Central memory CD8-positive, alpha-beta T cell (primary cell): ENCODE measurements around the gene OR6B2.
A peak's percentile ranks its signal among the peaks of the same experiment; 100 is the strongest.

ENCODE experiments used
- ATAC-seq: fragments of 150-1000 bp; cut with Tn5 transposase; replicated peaks from 2 replicates; pipeline ENCODE4 v1.10.0; 2022; ENCODE audit warnings: mild to moderate bottlenecking, moderate FRiP score, moderate number of reproducible peaks; ENCODE audit not compliant: poor library complexity, severe bottlenecking; ENCODE audit errors: extremely low read depth
- DNase-seq, 2 donors: peaks; one replicate each; pipeline ENCODE4 v3.0.0; 2021; ENCODE audit warnings: low spot score in 2 of 2
- H3K27ac Mint-ChIP-seq: one replicate; pipeline ENCODE4 v1.8.0; 2022; ENCODE audit warnings: low read depth, mild to moderate bottlenecking, moderate library complexity, mixed read lengths
- H3K27me3 Mint-ChIP-seq: one replicate; pipeline ENCODE4 v1.8.0; 2022; ENCODE audit warnings: mixed read lengths
- H3K36me3 Mint-ChIP-seq: one replicate; pipeline ENCODE4 v1.8.0; 2022; ENCODE audit warnings: mild to moderate bottlenecking, moderate library complexity, mixed read lengths; ENCODE audit not compliant: insufficient read depth
- H3K4me1 Mint-ChIP-seq: one replicate; pipeline ENCODE4 v1.8.0; 2022; ENCODE audit warnings: mixed read lengths
- H3K4me3 Mint-ChIP-seq: one replicate; pipeline ENCODE4 v1.8.0; 2022; ENCODE audit warnings: mild to moderate bottlenecking, moderate library complexity, mixed read lengths
- H3K9me3 Mint-ChIP-seq: one replicate; pipeline ENCODE4 v1.8.0; 2022; ENCODE audit warnings: mixed read lengths

The OR6B2 gene

DNA sequence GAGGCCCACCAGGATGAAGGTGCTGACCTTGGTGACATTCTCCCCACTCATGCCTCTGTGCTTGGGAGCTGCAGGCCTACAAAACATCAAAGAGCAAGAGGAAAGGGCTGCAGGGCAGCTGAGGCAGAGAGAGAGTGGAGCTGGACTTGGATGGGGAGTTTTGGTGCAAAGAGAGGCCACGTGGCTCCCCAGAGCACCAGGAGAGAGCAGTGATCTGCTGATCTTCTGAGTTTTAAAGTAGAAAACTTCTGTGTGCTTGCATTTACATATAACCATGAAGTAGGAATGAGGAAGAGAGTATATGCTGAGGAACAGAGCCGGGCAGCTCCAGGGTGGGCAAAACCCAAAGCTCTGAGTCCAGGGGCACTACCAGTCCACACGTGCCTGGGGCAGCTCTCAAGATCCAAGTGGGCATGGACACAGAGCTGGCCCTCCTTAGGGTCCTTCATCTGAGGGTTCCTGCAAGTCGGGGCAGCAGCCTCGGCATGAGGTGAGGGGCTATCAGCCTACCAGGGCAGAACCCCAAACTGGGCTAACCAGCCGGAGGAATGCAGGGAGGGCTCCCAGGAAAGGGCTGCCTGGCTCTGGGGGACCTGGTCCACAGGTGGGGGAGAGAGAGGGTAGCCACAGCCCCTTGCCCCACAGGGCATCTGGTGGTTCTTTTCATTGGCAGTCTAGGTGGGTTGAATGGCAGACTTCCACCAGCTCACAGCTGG, at the start of gene OR6B2:
TSS of gene OR6B2 (minus strand) at position 51 of the 716 bp plus-strand sequence. CDS start at position 51, 0 bp downstream.
- Mint-ChIP-seq H3K4me3 (no peak within 1 kb of the TSS), H3K9me3 (no peaks in the 10 kb centered on the region), H3K36me3 (peaks cover 13% of the 10 kb centered on the region)

DNA sequence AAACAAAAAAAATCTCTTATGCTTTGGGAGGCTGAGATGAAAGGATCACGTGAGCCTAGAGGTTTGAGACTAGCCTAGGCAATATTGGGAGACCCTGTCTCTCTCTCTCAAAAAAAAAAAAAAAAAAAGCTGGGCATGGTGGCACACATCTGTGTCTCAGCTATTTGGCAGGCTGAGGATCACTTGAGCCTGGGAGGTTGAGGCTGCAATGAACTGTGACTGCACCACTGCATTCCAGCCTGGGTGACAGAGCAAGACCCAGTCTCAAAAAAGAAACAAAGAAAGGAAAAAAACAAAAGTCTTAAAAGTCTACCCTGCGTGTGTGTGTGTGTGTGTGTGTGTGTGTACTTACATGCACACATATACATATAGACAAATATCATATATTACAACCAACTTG, 48.4 kb upstream of the OR6B2 start:
- Mint-ChIP-seq H3K4me1 (no peaks in the 10 kb centered on the region), H3K4me3 (no peak overlapping the region), H3K9me3 (peaks cover 17% of the 10 kb centered on the region), H3K27me3 (peaks cover 93% of the 10 kb centered on the region), H3K27ac (no peak overlapping the region), H3K36me3 (no peaks in the 10 kb centered on the region)
- DNase-seq (no peak), ATAC-seq (no peak)

More for the DNA sequence above, at the start of gene OR6B2:
- Mint-ChIP-seq H3K27ac (no peak within 1 kb of the TSS), H3K27me3 (peaks cover 60% of the 10 kb centered on the region), H3K4me1 (no peaks in the 10 kb centered on the region)
- DNase-seq (no peak), ATAC-seq (no peak)

DNA sequence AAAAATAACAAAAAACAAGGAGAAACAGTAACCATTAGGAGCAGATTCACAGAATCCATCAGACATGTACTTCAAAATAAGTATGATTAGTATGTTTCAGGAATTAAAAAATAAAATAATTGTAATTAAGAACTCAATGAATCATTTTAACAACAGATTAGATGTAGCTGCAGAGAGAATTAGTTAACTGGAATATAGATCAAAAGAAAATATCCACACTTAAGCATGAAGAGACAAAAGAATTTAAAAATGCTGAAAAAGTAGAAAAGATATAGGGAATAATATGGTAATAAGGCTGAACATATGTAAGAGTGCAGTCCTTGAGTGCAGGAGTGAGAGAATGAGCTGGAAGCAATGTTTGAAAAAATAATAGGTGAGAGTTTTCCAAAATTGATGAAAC, 47.2 kb upstream of the OR6B2 start:
- Mint-ChIP-seq H3K27ac (no peak overlapping the region), H3K9me3 (peaks cover 17% of the 10 kb centered on the region), H3K27me3 (peaks cover 93% of the 10 kb centered on the region), H3K36me3 (no peaks in the 10 kb centered on the region), H3K4me3 (no peak overlapping the region), H3K4me1 (no peaks in the 10 kb centered on the region)
- DNase-seq (no peak), ATAC-seq (no peak)

DNA sequence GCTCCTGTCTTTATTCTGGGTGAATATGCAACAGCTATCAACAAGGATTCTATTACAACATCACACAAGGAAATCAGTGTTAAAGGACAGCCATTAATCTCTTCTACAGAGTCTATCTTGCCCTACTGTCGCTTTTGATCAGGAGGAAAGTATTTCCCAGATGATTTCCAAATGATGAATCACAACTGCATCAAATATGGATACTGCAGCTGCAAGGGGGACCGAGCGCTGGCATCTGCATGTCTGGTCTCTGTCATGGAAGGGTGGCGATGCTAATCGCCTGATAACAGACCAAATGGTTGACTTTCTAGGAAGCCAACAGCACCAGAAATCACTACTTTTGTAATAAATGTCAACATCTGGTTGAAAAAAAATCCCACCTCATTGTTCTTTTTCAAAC, 44.3 kb upstream of the OR6B2 start:
- Mint-ChIP-seq H3K4me3 (no peak overlapping the region), H3K27me3 (peaks cover 84% of the 10 kb centered on the region), H3K9me3 (peaks cover 17% of the 10 kb centered on the region), H3K4me1 (no peaks in the 10 kb centered on the region), H3K36me3 (no peaks in the 10 kb centered on the region), H3K27ac (no peak overlapping the region)
- no peak for DNase-seq
- no peak for ATAC-seq

DNA sequence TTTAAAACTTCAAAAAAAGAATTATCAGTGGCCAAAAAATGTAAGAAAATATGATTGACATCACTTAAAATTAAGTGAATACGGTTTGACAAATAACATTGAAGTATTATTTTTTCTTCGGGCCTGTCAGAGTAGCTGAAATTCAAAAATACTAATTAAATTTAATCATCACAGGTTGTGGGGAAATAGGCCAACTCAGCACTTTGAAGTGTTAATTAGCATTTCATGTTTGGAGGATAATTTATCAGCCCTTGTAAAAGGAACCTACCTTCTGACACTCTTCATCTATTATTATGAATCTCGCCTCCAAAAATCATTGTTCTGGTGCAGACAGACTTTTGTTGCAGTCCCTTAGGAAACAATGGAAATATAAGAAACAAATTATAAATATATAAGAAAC, 40.7 kb upstream of the OR6B2 start:
- Mint-ChIP-seq H3K4me1 (no peaks in the 10 kb centered on the region), H3K27me3 (peaks cover 63% of the 10 kb centered on the region), H3K36me3 (no peaks in the 10 kb centered on the region), H3K9me3 (no peaks in the 10 kb centered on the region), H3K27ac (no peak overlapping the region), H3K4me3 (no peak overlapping the region)
- no peak for DNase-seq
- no peak for ATAC-seq

DNA sequence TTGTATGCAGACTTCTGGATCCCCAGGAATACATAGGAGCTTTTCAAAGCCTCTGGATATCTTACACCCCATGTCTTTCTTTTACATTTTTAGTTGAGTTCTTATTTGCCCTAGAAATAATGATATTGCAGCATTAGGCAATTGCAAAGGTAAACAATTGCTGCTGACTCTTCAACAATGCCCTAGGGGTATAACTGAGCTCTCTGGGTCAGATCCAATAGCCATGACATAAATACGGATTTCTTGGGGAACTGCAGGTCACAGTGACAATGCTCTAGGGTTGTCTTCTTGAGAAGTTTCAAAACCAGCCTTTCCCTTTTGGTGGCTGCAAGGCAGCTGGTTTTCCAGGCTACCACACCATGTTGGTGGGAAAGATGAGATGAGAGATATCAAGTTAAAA, 39.6 kb upstream of the OR6B2 start:
- Mint-ChIP-seq H3K27me3 (peaks cover 63% of the 10 kb centered on the region), H3K36me3 (no peaks in the 10 kb centered on the region), H3K4me1 (no peaks in the 10 kb centered on the region), H3K27ac (no peak overlapping the region), H3K9me3 (no peaks in the 10 kb centered on the region), H3K4me3 (no peak overlapping the region)
- no peak for DNase-seq
- ATAC-seq: no peak

DNA sequence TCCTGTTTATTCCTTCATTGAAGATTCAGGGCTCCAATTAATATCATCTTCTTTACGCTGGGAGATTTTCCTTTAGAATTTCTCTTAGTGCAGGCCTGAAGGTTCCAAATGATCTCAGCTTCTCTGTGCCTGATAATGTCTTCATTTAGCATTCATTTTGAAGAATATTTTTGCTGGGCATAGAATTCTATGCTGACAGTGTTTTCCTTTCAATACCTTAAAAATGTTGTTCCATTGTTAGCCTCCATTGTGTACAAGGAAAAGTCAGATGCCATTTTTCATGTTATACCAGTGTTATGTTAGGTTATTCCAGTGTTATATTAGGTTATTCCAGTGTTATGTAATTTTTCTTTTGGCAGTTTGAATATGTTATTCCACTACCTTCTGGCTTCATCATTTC, 38.0 kb upstream of the OR6B2 start:
- H3K27ac Mint-ChIP-seq: no peak overlapping the region
- peaks cover 51% of the 10 kb centered on the region for H3K27me3 Mint-ChIP-seq
- no peaks in the 10 kb centered on the region for H3K4me1 Mint-ChIP-seq
- H3K36me3 Mint-ChIP-seq: no peaks in the 10 kb centered on the region
- H3K4me3 Mint-ChIP-seq: no peak overlapping the region
- ATAC-seq: no peak
- DNase-seq: no peak
- H3K9me3 Mint-ChIP-seq: no peaks in the 10 kb centered on the region

DNA sequence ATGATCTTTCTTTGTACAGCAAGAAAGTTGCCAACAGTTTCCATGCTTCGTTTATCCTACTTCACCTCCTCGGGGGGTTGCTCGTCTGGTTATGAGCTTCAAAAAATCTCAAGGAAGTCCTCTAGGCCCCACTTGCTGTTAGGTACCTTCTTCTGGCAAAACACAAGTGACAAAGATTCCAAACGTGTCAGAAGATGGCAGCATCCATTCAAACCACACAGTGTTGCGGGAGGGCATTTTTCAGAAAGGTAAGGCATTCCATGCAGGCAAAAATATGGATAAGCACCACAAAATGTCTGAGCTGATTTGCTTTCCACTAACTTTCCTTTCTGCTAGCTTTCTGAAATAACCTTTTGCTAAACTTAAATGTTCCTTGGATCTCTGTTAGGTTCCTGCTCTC, 36.3 kb upstream of the OR6B2 start:
- Mint-ChIP-seq H3K27ac (no peak overlapping the region), H3K4me3 (no peak overlapping the region), H3K27me3 (peaks cover 34% of the 10 kb centered on the region), H3K4me1 (no peaks in the 10 kb centered on the region), H3K36me3 (no peaks in the 10 kb centered on the region), H3K9me3 (no peaks in the 10 kb centered on the region)
- ATAC-seq: no peak
- DNase-seq: no peak

DNA sequence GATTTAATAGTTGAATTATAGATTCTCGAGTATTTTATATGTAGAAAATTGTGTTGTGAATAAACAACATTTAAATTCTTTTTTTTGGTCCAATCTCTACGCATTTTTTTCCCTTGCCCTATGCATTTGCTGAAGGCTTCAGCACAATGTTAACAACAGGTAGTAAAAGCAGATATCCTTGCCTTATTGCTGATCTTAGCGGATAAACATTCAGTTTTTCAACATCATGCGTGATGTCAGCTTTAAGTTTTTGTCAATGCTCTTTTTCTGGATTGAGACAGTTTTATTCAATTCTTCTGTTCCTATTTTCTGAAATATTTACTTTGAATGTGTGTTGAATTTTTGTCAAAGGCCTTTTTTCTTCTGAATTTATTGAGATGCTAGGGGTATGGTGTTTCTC, 34.7 kb upstream of the OR6B2 start:
- no peak for ATAC-seq
- Mint-ChIP-seq H3K4me3 (no peak overlapping the region), H3K9me3 (no peaks in the 10 kb centered on the region), H3K36me3 (no peaks in the 10 kb centered on the region), H3K4me1 (no peaks in the 10 kb centered on the region), H3K27me3 (peaks cover 41% of the 10 kb centered on the region), H3K27ac (no peak overlapping the region)
- DNase-seq: no peak

DNA sequence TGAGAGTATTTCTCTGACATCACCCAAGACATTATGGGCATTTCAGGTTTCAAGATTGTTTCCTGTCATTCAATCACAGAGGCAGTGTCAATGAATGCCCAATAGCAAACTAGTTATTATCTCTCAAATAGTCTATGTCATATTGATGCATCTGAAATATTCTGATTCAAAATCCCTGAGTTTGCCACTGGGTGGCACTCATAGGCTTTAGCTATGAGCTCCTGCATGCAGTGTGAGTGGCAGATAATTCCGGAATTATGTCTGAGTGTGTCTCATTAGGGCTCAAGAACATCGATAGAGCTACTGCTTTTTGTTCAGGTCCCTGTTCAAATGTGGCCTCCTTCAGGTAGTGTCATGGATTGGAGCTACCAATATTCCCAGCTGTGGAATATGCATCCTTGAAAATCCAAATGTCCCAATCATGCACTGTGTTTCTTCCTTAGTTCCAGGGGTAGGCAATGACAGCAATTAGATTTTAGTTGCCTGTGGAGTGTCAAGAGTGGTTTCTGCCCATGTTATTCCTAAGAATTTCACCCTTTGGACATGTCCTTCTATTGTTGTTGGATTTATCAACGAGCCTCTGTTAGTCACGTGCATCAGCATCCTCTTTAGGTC, 30.9 kb upstream of the OR6B2 start:
- Mint-ChIP-seq H3K9me3 (no peaks in the 10 kb centered on the region), H3K4me1 (no peaks in the 10 kb centered on the region), H3K36me3 (peaks cover 3% of the 10 kb centered on the region), H3K27me3 (peaks cover 55% of the 10 kb centered on the region), H3K4me3 (no peak overlapping the region), H3K27ac (no peak overlapping the region)
- peak in 1 of 2 donors; percentile 37 for DNase-seq
- peak; percentile 60 for ATAC-seq

DNA sequence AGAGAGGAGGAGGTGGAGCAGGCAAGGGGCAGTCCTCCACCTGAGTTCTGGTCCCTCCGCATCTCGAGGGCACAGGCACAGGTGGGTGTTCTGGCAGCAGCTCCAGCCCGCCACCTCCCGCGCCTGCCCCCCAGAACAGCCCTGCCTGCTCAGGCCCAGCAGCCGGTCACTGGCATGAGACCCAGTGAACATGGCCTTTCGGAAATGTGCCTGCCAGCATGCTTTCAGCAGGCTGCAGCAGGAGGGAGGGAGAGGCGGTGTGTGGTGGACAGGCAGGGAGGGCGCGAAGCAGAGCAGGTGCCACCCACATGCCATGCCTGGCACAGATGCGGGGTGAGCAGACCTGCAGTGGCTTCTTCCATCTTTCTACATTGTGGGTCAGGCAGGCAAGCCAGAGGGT, 26.4 kb upstream of the OR6B2 start:
- no peak overlapping the region for H3K4me3 Mint-ChIP-seq
- H3K27me3 Mint-ChIP-seq: peaks cover 68% of the 10 kb centered on the region
- no peak for DNase-seq
- H3K36me3 Mint-ChIP-seq: peaks cover 3% of the 10 kb centered on the region
- no peaks in the 10 kb centered on the region for H3K9me3 Mint-ChIP-seq
- H3K27ac Mint-ChIP-seq: no peak overlapping the region
- H3K4me1 Mint-ChIP-seq: peaks cover 6% of the 10 kb centered on the region
- no peak for ATAC-seq

DNA sequence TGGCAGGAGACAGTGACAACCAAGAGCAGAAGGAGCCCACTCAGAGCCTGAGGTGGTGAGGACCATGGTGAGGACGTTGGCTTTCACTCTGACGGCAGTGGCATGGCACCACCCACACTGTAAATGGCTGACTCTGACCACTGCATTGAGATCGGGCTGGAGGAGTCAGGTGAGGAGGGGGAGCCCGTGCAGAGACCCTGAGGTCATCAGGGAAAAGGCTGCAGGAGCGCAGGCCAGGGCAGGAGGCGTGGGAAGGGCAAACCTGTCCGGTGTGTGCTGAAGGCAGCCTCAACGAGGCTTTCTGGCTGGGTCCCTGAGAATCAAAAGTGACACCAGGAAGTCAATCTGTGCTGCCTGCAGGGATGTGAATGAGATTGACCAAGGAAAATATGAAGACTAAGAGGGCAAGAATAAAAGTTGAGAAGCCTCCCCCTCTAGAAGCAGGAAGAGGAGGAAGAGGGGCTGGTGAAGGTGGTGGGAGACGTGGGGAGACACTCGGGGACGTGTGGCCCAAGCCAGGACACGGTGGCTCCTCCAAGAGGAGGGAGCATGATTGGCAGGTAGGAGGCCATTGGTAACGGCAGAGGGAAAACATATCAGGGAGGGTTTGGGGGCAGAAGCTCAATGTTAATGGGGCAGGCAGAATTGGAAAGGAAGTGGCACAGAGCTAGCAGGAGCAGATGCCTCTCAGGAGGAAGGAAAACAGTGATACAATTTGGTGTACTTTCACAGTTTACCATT, 25.1 kb upstream of the OR6B2 start:
- Mint-ChIP-seq H3K4me3 (no peak overlapping the region), H3K27ac (no peak overlapping the region), H3K9me3 (no peaks in the 10 kb centered on the region), H3K4me1 (peaks cover 6% of the 10 kb centered on the region), H3K27me3 (peaks cover 58% of the 10 kb centered on the region), H3K36me3 (peaks cover 3% of the 10 kb centered on the region)
- DNase-seq (no peak), ATAC-seq (no peak)
